Testis (tissue), 3 donors: ENCODE results near the gene ZFP57. TPM values are rescaled to one million over a fixed set of nuclear protein-coding genes. Genes with fewer than 3 reads are reported as not detected.

Experiments
- DNase-seq: peaks from one replicate; pipeline ENCODE4 v3.0.0-alpha.2; 2019
- H3K27ac ChIP-seq, 2 donors: fragments of 200-600 bp; sonication (generic); one replicate each; pipeline ENCODE4 v1.5.1; 2019
- H3K27me3 ChIP-seq: fragments of 200-600 bp; sonication (generic); one replicate; pipeline ENCODE4 v1.5.1; 2019
- H3K36me3 ChIP-seq: fragments of 200-600 bp; sonication (generic); one replicate; pipeline ENCODE4 v1.5.1; 2017; ENCODE audit warnings: low read depth; ENCODE audit errors: missing control alignments
- H3K4me1 ChIP-seq: fragments of 200-600 bp; sonication (generic); one replicate; pipeline ENCODE4 v1.5.1; 2019
- H3K4me3 ChIP-seq, 2 donors: fragments of 200-600 bp; sonication (generic); one replicate each; pipeline ENCODE4 v1.5.1; 2017 to 2019
- H3K9me3 ChIP-seq: fragments of 200-600 bp; sonication (generic); one replicate; pipeline ENCODE4 v1.5.1; 2017
- POLR2A ChIP-seq: fragments of 450-650 bp; IDR thresholded peaks from one replicate; pipeline ENCODE4 v1.6.1; 2017; ENCODE audit warnings: antibody characterized with exemption, mild to moderate bottlenecking, moderate library complexity
- WGBS, 2 donors: methylation state at CpG; one replicate each; pipeline ENCODE4 v1.1.5; 2018; 5-methylcytosine and 5-hydroxymethylcytosine counted together
- intact Hi-C: fragments of 100-400 bp; cut with DNase I; formaldehyde crosslinking; loops from one replicate; pipeline ENCODE4 v1.15.1; 2023; ENCODE audit warnings: low total_unique reads
- polyA plus RNA-seq: library from polyadenylated mRNA; stranded (reverse); fragments of 350-450 nt; fragmentation: Illumina TruSeq; extraction: RNeasy Lipid Tissue Mini Kit (QIAGEN cat#74804); gene quantifications from one replicate; pipeline ENCODE4 v1.2.3, GENCODE V29; 2014; ENCODE audit warnings: low read depth, low replicate concordance; ENCODE audit not compliant: insufficient read depth
- total RNA-seq, 2 donors: library from RNA; depleted of rRNA; stranded (reverse); fragments of >200 nt; gene quantifications; one replicate each; pipeline ENCODE4 v1.2.3, GENCODE V29; 2016
- TF ChIP-seq, protein P1 (sequence below), 3 experiments: fragments of 450-650 bp in 2 of 3; fragments of 200-600 bp in 1 of 3; sonication (generic) in 1 of 3; IDR thresholded peaks; one replicate each; pipeline ENCODE4 v1.5.1; 2016 to 2019; ENCODE audit warnings: antibody characterized with exemption in 3 of 3, mild to moderate bottlenecking in 2 of 3, moderate library complexity in 1 of 3

ZFP57 gene
- total and polyA plus RNA-seq, 3 donors from 2014 or later, result 0.91 to 1.6 (median 1.4) TPM

DNA sequence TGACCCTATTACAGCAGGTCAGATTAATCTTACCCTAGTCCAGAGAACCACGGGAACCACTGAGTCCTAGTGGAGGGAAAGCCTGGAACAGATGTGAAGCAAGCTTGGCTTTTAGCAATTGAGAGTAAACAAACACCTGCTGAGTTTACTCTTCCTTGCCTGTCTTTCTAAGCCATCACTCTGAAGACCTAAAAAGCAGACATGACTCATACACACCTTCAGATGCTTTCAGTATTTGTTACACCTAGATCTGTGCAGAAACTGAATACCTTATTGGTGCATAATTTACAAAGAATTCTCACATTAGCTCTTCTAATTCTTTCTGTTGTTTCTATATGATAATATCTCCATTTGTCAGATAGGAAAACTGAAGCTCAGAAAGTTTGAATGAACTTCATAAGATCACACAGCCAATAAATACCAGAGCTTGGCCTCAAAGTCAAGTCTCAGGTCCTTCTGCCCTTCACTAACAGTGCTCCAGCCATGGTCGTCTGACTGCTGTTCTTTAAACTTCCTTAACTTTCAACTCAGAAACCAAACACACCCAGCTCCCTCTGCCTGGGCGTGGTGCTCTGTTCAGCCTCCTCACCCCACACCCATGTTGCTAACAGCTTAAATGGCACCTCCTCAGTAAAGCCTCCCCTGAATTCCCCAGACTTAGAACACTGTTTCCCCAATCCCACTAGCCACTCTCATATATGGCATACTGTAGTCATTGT lies 39.4 kb downstream of the ZFP57 start:
- WGBS, 2 donors, result 50 to 68% methylated on average over 3 of the region's 3 CpGs
- no peak for DNase-seq
- intact Hi-C loops, result loop anchor here (10.0 kb wide), 1 partner anchor 1083 kb away; the partner anchor contains the start of gene TUBB
- Histone ChIP-seq H3K4me1 (no peaks in the 10 kb centered on the region), H3K27me3 (no peaks in the 10 kb centered on the region), H3K9me3 (no peaks in the 10 kb centered on the region), H3K36me3 (no peaks in the 10 kb centered on the region), H3K4me3 (no peak overlapping the region), H3K27ac (no peak overlapping the region)
- TF ChIP-seq, protein P1, sequence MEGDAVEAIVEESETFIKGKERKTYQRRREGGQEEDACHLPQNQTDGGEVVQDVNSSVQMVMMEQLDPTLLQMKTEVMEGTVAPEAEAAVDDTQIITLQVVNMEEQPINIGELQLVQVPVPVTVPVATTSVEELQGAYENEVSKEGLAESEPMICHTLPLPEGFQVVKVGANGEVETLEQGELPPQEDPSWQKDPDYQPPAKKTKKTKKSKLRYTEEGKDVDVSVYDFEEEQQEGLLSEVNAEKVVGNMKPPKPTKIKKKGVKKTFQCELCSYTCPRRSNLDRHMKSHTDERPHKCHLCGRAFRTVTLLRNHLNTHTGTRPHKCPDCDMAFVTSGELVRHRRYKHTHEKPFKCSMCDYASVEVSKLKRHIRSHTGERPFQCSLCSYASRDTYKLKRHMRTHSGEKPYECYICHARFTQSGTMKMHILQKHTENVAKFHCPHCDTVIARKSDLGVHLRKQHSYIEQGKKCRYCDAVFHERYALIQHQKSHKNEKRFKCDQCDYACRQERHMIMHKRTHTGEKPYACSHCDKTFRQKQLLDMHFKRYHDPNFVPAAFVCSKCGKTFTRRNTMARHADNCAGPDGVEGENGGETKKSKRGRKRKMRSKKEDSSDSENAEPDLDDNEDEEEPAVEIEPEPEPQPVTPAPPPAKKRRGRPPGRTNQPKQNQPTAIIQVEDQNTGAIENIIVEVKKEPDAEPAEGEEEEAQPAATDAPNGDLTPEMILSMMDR (IDR thresholded peaks at IDR 0.05), result no peak
- no peak for TF ChIP-seq POLR2A

DNA sequence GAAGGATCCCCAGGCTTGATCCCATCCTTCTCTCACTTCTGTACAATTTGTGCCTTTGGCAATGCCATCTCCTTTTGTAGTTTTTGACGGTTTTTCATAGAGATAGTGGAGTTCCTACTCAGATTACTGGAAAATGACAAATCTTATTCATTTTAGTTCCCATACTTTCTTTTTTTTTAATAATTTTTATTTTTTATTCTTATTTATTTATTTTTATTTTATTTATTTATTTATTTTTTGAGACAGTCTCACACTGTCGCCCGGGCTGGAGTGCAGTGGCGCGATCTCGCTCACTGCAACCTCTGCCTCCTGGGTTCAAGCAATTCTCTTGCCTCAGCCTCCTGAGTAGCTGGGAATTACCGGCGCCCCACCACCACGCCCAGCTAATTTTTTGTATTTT lies 43.7 kb downstream of the ZFP57 start:
- no peak for DNase-seq
- Histone ChIP-seq H3K4me3 (no peak overlapping the region), H3K27me3 (no peaks in the 10 kb centered on the region), H3K4me1 (no peaks in the 10 kb centered on the region), H3K36me3 (no peaks in the 10 kb centered on the region), H3K27ac (no peak overlapping the region), H3K9me3 (no peaks in the 10 kb centered on the region)
- 82 to 92% methylated on average over 9 of the region's 9 CpGs for WGBS, 2 donors
- intact Hi-C loops, result no loop called here
- TF ChIP-seq, protein P1 (IDR thresholded peaks at IDR 0.05), result no peak
- no peak for TF ChIP-seq POLR2A

DNA sequence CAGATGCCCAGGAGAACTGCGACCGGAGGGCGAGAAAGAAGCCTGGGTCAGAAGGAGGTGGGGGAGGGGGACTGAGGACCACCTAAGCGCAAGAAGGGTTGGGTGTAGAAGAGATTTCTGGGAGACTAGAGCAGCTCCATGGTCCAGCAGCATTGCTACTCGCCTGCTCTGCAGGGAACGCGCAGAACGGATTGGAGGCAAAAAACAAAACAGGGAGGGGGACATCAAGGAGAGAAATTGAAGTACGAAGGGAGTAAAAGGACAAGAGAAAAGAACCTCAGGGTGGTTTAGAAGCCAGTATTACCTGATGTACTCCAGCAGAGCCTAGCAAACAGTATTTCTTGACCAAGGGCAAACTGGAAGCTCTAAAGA lies 47.4 kb downstream of the ZFP57 start:
- intact Hi-C loops, result no loop called here
- peaks cover 10% of the 10 kb centered on the region for H3K4me1 ChIP-seq
- no peak for DNase-seq

DNA sequence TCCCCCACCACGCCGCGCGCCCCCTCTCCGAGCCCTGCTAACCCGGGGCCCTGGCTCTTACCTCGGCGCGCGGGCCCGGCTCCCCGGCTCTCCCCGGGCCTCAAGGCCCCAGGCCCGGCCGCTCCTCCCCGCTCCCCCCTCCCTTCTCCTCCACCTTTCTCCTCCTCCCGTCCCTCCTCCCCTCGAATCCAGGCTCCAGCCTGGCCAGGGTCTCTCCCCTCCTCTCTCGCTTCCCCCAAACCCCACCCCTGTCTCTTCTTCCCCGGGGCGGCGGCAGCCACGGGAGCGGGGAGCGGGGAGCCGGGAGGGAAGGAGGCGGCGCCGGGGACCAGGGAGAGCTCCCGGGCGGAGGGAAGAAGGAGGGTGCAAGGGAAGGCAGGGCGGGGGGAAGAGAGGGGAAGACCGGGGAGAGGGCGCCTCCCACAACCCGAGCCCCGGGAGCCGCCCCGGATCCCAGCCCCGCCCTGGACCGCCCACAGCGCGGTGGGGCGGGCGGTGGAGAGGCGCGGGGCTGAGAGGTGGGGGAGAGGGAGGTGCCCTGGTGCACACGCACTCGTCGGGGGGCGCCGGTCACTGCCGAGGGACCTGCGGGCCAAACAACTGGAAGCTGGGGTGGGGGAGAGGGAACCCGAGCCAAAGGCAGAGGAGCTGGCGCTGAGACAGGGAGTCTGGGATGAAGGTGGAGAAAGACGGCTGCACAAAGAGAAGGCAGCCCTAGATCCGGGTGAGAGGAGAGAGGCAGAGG lies 48.0 kb downstream of the ZFP57 start, which contains the start of gene GABBR1:
Gene GABBR1, minus strand, starts transcription at position 395 of the 745 bp plus-strand sequence. CDS start 798 bp downstream, outside the sequence.
- peak within 1 kb of the TSS; percentile 72 to 84 for H3K4me3 ChIP-seq
- H3K36me3 ChIP-seq, result no peaks in the 10 kb centered on the region
- intact Hi-C loops, result no loop called here
- TF ChIP-seq, protein P1 (IDR thresholded peaks at IDR 0.05), result no peak
- no peak for TF ChIP-seq POLR2A
- peak; percentile 81 for DNase-seq
- H3K4me1 ChIP-seq, result peaks cover 10% of the 10 kb centered on the region
- H3K9me3 ChIP-seq, result no peaks in the 10 kb centered on the region
- no peaks in the 10 kb centered on the region for H3K27me3 ChIP-seq
- peak within 1 kb of the TSS; percentile 72 to 80 for H3K27ac ChIP-seq
- WGBS, 2 donors, result 0 to 1% methylated on average over 36 to 44 of the region's 57 CpGs

More for the DNA sequence above, 47.4 kb downstream of the ZFP57 start:
- Histone ChIP-seq H3K27ac (peak overlapping the region; percentile 72 to 80), H3K4me3 (peak overlapping the region; percentile 72 to 84), H3K27me3 (no peaks in the 10 kb centered on the region), H3K36me3 (no peaks in the 10 kb centered on the region), H3K9me3 (no peaks in the 10 kb centered on the region)
- WGBS, 2 donors, result 2 to 6% methylated on average over 9 of the region's 9 CpGs
- TF ChIP-seq POLR2A, result no peak
- TF ChIP-seq, protein P1 (IDR thresholded peaks at IDR 0.05), result no peak
